Fibroblast of skin of left biceps (primary cell): ENCODE results near the gene CNOT1.
A peak's percentile ranks its signal among the peaks of the same experiment; 100 is the strongest.

Experiments
- DNase-seq, 2 experiments: peaks; one replicate each; pipeline ENCODE4 v3.0.0-alpha.2; 2013; ENCODE audit warnings: low read depth in 2 of 2

The CNOT1 gene

DNA sequence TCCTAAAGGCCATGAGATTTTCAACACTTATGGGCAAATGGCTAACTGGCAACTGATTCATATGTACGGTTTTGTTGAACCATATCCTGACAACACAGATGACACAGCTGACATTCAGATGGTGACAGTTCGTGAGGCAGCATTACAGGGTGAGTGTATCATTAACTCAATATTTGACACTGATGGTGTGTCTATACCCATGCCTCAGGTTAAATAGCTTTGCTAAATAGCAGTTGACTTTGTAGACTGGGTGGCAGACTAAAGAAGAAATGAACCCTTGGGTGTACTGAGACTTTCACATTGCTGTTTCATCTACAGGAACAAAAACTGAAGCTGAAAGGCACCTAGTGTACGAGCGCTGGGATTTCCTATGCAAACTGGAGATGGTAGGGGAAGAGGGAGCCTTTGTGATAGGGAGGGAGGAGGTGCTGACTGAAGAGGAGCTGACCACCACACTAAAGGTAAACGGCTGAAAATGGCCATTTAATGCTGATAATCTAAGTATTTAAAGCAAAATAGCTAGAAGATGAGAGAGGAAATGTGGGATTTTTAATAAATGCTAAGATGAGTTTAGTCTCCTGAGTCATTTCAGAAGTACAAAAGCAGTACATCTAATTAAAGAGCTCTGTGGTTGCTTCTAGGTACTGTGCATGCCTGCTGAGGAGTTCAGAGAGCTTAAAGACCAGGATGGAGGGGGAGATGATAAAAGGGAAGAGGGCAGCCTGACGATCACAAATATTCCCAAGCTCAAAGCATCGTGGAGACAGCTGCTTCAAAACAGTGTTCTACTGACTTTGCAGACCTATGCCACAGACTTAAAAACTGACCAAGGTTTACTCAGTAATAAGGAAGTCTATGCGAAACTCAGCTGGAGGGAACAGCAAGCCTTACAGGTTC lies 111.3 kb downstream of the CNOT1 start:
- DNase-seq = no peak

GRCh38 chr16:58516768-58517107 lies 112.9 kb downstream of the CNOT1 start:
- DNase-seq = no peak

DNA sequence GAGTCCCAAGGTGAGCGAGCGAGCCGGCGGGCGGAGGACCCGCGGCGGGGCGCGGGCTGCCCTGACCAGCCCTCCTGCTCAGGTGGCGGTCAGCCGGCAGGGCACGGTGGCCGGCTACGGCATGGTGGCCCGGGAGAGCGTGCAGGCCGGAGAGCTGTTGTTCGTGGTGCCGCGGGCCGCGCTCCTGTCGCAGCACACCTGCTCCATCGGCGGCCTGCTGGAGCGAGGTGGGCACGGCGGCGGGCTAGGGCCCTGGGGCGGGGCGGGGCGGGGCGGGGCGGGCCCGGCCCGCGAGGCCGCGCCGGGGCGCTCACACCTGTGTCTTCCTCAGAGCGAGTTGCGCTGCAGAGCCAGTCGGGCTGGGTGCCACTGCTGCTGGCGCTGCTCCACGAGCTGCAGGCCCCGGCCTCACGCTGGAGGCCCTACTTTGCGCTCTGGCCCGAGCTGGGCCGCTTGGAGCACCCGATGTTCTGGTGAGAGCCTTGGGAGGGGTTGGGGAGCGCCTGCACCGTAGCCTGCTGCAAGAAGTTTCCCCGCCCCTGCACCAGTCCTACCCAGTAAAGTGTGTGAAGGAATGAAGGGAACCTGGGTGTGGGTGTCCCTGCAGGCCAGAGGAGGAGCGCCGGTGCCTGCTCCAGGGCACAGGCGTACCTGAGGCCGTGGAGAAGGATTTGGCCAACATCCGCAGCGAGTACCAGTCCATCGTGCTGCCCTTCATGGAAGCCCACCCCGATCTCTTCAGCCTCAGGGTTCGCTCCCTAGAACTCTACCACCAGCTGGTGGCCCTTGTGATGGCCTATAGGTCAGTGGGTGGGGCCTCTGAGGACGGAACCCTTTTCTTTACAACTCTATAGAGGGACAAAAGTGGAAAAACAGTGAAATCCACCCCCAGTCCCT lies 113.5 kb downstream of the CNOT1 start:
- no peak for DNase-seq

GRCh38 chr16:58515125-58515870 lies 114.3 kb downstream of the CNOT1 start, which contains the start of gene SETD6:
TSS of gene SETD6 (plus strand) at chr16:58515517. CDS start at chr16:58515538, 21 bp downstream.
- DNase-seq = peak; percentile 47 to 53

DNA sequence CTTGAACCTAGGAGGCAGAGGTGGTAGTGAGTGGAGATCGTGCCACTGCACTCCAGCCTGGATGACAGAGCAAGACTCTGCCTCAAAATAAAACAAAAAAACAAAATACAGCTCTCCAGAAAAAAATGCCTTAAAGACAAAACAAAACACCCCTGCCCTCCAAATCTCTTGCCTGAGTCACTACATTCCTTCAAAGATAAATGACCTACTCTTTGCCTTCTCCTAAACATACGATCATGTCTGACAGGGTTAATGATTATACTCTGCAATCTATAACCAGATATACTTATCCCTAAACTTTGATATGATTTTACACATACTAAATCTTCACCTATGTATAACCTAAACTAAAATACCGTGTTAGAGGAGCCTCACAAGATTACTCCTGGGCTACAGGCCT lies 115.8 kb downstream of the CNOT1 start:
- no peak for DNase-seq

DNA sequence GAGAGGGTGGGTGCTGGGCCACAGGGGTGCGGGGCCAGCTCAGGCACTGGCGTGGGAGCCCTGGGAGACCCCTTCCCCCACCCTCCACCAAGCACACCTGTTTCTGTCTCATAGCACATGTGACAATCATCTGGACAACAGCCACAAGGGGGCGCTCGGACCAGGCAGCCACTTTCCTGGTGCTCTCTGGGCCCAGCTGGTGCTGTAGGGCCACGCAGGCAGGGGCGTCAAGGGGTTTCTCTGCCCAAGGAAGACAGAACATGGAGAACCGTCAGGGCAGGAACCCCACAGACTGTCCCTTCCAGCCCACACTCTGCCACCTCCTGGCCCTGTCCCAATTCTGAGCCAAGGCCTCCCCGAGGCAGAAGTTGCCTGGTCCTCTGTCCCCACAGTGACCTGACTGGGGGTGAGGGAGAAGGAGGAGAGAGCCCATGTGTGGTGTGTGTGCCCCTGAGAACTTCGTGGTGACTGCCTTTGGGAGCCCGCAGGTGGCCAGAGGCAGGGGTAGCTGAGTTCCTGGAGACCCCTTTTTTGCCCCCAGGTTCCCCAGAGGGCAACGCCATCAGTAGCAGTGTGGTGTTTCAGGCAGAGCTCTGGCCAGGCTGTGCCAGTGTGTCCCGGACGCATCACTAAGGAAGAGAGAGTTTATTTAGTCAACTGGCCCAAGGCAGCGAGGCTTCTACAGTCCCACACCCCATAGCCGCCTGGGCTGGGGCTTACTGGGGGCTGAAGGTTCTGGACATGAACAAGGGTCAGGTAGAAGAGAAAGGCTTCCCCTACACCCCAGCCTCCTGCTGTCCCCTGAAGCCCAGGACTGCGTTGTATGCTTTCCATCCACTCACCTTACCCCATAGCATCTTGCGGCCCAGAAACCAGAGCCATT lies 117.5 kb downstream of the CNOT1 start:
- DNase-seq = peak in 1 of 2 experiments; percentile 12

- DNase-seq = no peak
Measured at GRCh38 chr16:58510776-58511628, 118.6 kb downstream of the CNOT1 start.

GRCh38 chr16:58510097-58510775 lies 119.4 kb downstream of the CNOT1 start:
- DNase-seq = no peak

- no peak for DNase-seq
Measured at GRCh38 chr16:58509256-58510096, 120.2 kb downstream of the CNOT1 start.

- DNase-seq = no peak
Measured at GRCh38 chr16:58508671-58509251, 120.9 kb downstream of the CNOT1 start.

GRCh38 chr16:58507963-58508670 lies 121.5 kb downstream of the CNOT1 start:
- DNase-seq = no peak

DNA sequence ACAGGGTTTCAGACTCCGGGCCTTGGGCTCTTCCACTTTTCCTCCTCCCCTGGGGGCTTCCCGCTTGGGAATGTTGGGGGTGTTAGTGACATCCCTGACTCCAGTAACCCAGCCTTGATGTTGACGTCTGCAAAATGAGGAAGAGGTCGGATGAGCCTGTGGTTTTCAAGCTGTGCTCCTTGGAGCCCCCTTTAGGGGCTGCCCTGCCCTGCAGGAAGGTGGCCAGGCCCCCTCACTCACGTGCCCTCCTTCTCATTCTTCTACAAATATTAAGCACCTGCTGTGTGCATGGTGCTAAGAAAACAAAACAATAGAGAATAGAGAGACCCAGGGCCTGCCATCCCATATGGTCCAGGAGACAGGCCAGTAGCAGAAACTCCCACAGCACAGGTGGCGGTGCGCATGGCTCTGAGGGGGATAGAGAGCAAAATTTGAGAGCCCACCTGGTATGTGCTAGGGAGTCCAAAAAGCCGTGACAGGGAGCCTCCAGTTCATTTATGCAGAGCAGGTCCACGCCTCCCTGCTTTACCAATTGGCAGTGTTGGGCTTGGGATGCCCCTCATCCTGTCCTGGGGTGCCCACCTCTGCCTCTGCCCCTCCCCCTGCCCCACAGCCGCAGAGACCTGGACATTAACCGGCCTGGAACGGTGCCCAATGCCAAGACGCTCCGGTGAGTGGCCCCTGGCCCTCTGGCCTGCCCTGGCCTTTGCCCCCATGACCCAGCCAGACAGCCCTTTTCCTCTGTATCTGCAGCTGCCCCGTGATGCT lies 122.2 kb downstream of the CNOT1 start:
- no peak for DNase-seq

GRCh38 chr16:58506241-58507194 lies 123.1 kb downstream of the CNOT1 start:
- DNase-seq = no peak

- no peak for DNase-seq
Measured at GRCh38 chr16:58503863-58504688, 125.5 kb downstream of the CNOT1 start.
